NCI-H345 treated with DMSO at 0.1 percent for 48 hours (cell line): ENCODE results near the gene HOXD8.

Experiments used
- DNase-seq: peaks from one replicate; lab custom pipeline; 2025; ENCODE audit not compliant: unreplicated experiment; lab: John Stamatoyannopoulos, UW

Gene HOXD8

GRCh38 chr2:176128172-176128981 lies 1.1 kb upstream of the HOXD8 start:
- DNase-seq = peak; percentile 28

- no peak for DNase-seq
Observed at GRCh38 chr2:176129813-176130146, 275 bp downstream of the HOXD8 start.

GRCh38 chr2:176130147-176130956 lies 847 bp downstream of the HOXD8 start:
- DNase-seq = peak; percentile 57

GRCh38 chr2:176130957-176131847 lies 1.7 kb downstream of the HOXD8 start:
- DNase-seq = no peak

GRCh38 chr2:176131848-176132158 lies 2.3 kb downstream of the HOXD8 start:
- DNase-seq = no peak

GRCh38 chr2:176132205-176133171 lies 3.0 kb downstream of the HOXD8 start:
- no peak for DNase-seq

- DNase-seq = no peak
Observed at GRCh38 chr2:176133389-176133788, 3.9 kb downstream of the HOXD8 start.

GRCh38 chr2:176134035-176134434 lies 4.5 kb downstream of the HOXD8 start:
- DNase-seq = no peak

GRCh38 chr2:176135035-176135440 lies 5.5 kb downstream of the HOXD8 start:
- DNase-seq = no peak

GRCh38 chr2:176136374-176137251 lies 7.1 kb downstream of the HOXD8 start:
- DNase-seq = no peak

GRCh38 chr2:176137252-176137580 lies 7.7 kb downstream of the HOXD8 start:
- no peak for DNase-seq

GRCh38 chr2:176137906-176138305 lies 8.4 kb downstream of the HOXD8 start:
- no peak for DNase-seq

GRCh38 chr2:176138526-176138922 lies 9.0 kb downstream of the HOXD8 start:
- DNase-seq = no peak

- no peak for DNase-seq
Observed at GRCh38 chr2:176138923-176139660, 9.6 kb downstream of the HOXD8 start.

- no peak for DNase-seq
Observed at GRCh38 chr2:176139661-176140512, 10.4 kb downstream of the HOXD8 start.

GRCh38 chr2:176140513-176141317 lies 11.2 kb downstream of the HOXD8 start:
- DNase-seq = peak; percentile 51

- no peak for DNase-seq
Observed at GRCh38 chr2:176142281-176142680, 12.8 kb downstream of the HOXD8 start.
